ENCODE measurements around the gene CYP2A7.
"Not testable (repeated sequence)": the region's sequence is repeated elsewhere in the genome, so short reads cannot be mapped to it uniquely, and the experiment has no call there.

Gene CYP2A7

GRCh38 chr19:40867701-40868100, 14.3 kb downstream of the CYP2A7 start:
- TF ChIP-seq, protein P1, sequence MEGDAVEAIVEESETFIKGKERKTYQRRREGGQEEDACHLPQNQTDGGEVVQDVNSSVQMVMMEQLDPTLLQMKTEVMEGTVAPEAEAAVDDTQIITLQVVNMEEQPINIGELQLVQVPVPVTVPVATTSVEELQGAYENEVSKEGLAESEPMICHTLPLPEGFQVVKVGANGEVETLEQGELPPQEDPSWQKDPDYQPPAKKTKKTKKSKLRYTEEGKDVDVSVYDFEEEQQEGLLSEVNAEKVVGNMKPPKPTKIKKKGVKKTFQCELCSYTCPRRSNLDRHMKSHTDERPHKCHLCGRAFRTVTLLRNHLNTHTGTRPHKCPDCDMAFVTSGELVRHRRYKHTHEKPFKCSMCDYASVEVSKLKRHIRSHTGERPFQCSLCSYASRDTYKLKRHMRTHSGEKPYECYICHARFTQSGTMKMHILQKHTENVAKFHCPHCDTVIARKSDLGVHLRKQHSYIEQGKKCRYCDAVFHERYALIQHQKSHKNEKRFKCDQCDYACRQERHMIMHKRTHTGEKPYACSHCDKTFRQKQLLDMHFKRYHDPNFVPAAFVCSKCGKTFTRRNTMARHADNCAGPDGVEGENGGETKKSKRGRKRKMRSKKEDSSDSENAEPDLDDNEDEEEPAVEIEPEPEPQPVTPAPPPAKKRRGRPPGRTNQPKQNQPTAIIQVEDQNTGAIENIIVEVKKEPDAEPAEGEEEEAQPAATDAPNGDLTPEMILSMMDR (conservative IDR thresholded peaks at IDR 0.05; ENCODE audit: low read length) = no peak
- no peak overlapping the region for H3K4me3 ChIP-seq (ENCODE audit: low read length)
- DNase-seq (ENCODE audit: low read depth) = no peak

- DNase-seq (ENCODE audit: low read depth); H3K4me3 ChIP-seq (ENCODE audit: low read length): not testable (repeated sequence)
Observed at GRCh38 chr19:40864739-40865496, 17.1 kb downstream of the CYP2A7 start.

GRCh38 chr19:40862785-40863184, 19.2 kb downstream of the CYP2A7 start:
- no peak overlapping the region for H3K4me3 ChIP-seq (ENCODE audit: low read length)
- peak; percentile 87 for DNase-seq (ENCODE audit: low read depth)
- TF ChIP-seq, protein P1 (conservative IDR thresholded peaks at IDR 0.05; ENCODE audit: low read length) = no peak

DNA sequence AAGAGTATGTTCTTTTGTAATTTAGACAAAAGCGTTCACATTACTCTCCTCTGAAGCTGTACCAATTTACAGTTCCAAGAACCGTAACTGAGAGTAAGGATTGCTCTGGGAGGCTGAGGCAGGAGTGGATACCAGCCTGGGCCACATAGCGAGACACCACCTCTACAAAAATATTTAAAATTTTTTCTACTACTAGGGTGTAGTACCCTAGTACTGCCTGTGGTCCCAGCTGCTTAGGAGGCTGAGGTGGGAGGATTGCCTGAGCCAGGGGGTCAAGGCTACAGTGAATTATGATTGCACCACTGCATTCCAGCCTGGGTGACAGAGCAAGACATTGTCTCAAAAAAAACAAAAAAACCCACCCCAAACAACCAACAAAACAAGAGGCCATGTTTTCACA, 19.7 kb downstream of the CYP2A7 start:
- TF ChIP-seq, protein P1 (conservative IDR thresholded peaks at IDR 0.05; ENCODE audit: low read length) = no peak
- no peak for DNase-seq (ENCODE audit: low read depth)
- no peak overlapping the region for H3K4me3 ChIP-seq (ENCODE audit: low read length)

- no peak for DNase-seq (ENCODE audit: low read depth)
- TF ChIP-seq, protein P1 (conservative IDR thresholded peaks at IDR 0.05; ENCODE audit: low read length) = no peak
Observed at GRCh38 chr19:40858109-40858508, 23.9 kb downstream of the CYP2A7 start.

GRCh38 chr19:40852467-40853152, 29.4 kb downstream of the CYP2A7 start:
- H3K4me3 ChIP-seq (ENCODE audit: low read length); DNase-seq (ENCODE audit: low read depth): not testable (repeated sequence)

More at GRCh38 chr19:40858109-40858508, 23.9 kb downstream of the CYP2A7 start:
- no peak overlapping the region for H3K4me3 ChIP-seq (ENCODE audit: low read length)

DNA sequence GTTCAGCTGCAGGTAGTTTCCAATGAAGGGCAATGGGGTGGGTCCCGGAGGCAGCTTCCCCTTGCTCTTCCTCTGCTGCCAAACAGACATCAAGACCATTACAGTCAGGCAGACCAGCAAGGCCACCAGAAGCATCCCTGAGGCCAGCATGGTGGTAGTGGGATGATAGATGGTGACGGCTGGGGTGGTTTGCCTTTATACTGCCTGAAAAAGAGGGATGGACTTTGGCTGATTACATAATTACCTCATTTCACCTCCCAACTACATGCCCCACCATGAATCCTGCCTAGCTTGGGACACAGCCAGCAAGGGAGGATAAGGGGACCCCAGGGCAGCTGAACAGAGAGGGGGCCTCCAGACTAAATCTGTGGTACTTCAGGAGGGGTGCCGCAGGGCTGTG, 31.8 kb downstream of the CYP2A7 start, which contains the start of gene CYP2A6:
Gene CYP2A6 (minus strand): TSS at position 171 of the 400 bp plus-strand sequence. CDS start 21 bp downstream, at position 150.
- not testable (repeated sequence) for DNase-seq (ENCODE audit: low read depth); H3K4me3 ChIP-seq (ENCODE audit: low read length)

DNA sequence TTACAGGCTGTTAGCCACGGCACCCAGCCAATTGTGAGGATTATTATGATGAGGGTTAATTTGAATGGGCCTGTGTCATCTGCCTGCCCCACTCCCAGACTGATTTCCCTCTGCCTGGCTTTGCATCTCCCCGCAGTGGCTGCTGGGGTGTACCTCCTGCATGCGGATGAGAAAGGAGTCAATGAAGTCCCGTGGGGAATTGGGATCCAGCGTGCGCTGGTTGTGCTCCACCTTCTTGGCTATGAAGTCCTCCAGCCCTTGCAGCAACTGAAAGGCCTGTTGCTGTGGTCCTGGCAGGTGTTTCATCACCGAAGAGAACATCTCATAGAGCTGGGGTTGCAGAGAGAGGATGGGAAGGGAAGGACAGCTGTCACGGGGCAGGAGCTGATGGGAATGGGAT, 35.3 kb downstream of the CYP2A7 start:
- not testable (repeated sequence) for DNase-seq (ENCODE audit: low read depth); H3K4me3 ChIP-seq (ENCODE audit: low read length)

- DNase-seq (ENCODE audit: low read depth); H3K4me3 ChIP-seq (ENCODE audit: low read length): not testable (repeated sequence)
Observed at GRCh38 chr19:40843653-40844052, 38.4 kb downstream of the CYP2A7 start.

GRCh38 chr19:40842997-40843652, 38.9 kb downstream of the CYP2A7 start:
- not testable (repeated sequence) for H3K4me3 ChIP-seq (ENCODE audit: low read length); DNase-seq (ENCODE audit: low read depth)

GRCh38 chr19:40842012-40842411, 40.0 kb downstream of the CYP2A7 start:
- H3K4me3 ChIP-seq (ENCODE audit: low read length) = not testable (repeated sequence)

GRCh38 chr19:40838477-40838876, 43.6 kb downstream of the CYP2A7 start:
- DNase-seq (ENCODE audit: low read depth); H3K4me3 ChIP-seq (ENCODE audit: low read length): not testable (repeated sequence)

More at GRCh38 chr19:40842012-40842411, 40.0 kb downstream of the CYP2A7 start:
- DNase-seq (ENCODE audit: low read depth) = not testable (repeated sequence)

All from AG10803 (cell line).